DMS153 treated with DMSO at 0.1 percent for 48 hours (cell line): ENCODE data around the gene ZNF789.
A peak's percentile ranks its signal among the peaks of the same experiment; 100 is the strongest.
"Not testable (repeated sequence)": the region's sequence is repeated elsewhere in the genome, so short reads cannot be mapped to it uniquely, and the experiment has no call there.

Source experiments
- DNase-seq: peaks from one replicate; lab custom pipeline; 2025; ENCODE audit not compliant: unreplicated experiment; lab: John Stamatoyannopoulos, UW

ZNF789 gene

DNA sequence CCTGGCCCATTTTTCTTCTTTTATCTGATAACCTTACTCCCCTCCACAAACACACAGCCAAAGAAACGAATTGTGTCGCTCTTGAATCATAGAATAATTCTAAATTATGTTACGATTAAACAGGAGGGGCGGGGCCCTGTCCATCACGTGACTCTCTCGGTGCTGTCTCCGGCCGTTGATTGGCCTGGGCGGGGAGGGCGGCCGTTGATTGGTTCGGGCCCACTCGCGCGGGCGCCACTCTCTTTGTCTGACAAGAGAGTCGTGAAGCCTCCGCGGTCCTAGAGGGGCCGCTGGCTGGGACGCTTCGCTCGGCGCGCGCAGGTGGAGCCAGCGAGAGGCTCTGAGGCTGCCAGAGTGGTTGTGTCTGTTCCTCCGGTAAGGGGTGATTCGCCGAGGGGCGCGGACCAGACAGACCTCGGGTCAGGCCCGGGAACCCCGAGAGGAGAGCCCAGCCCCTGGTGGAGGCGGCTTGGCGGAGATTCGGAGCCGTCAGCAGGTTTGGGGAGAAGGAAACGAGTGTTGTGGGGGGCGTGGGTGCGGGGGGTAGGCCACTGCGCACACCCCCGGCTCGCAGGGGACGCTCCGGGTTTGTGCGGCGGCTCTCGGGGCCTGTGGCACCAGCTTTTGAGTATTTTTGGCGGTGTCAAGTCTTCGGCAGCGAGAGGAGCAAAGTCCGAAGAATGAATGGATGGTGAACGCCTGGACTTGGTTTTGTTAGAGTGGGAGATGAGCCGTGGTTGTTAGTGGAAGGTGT lies at the start of gene ZNF789:
Gene ZNF789, plus strand, starts transcription at position 330 of the 754 bp plus-strand sequence. CDS start 3,567 bp downstream, outside the sequence.
- DNase-seq = peak; percentile 84

DNA sequence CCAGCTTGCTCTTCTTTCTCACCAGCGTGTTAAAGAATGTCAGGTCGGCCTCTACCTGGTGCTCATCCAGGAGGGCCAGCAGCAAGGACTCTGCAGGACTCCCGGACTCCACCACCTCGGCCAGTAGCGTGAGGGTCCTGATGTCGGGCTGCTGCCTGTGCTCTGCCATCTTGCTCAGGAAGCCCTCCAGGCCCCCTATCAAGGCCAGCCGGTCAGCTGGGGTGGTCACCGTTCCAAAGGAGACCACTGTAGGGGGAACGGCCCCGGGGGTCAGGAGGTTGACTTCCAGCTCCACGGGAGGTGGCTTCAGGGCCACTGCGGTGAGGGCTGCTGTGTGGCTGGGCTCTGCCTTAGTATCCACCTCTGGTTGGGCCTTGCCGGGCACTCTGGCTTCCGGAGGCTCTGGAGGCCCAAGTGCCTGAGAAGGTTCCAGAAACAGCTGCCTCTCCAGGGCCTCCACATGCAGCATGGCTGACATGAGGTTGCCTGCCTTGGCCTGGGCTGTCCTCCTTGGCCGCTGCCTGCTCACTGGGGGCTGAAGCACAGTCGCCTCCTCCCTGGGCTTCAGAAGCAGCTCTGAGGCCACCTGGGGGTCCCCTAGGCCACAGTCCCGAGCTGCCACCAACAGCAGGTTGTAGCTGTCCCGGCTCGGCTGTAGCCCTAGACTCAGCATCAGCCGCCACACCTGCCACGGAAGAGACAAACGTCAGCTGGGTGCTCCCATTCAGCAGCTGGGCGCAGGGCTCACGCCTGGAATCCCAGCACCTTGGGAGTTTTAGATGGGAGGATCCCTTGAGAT lies 47.6 kb upstream of the ZNF789 start:
- no peak for DNase-seq

DNA sequence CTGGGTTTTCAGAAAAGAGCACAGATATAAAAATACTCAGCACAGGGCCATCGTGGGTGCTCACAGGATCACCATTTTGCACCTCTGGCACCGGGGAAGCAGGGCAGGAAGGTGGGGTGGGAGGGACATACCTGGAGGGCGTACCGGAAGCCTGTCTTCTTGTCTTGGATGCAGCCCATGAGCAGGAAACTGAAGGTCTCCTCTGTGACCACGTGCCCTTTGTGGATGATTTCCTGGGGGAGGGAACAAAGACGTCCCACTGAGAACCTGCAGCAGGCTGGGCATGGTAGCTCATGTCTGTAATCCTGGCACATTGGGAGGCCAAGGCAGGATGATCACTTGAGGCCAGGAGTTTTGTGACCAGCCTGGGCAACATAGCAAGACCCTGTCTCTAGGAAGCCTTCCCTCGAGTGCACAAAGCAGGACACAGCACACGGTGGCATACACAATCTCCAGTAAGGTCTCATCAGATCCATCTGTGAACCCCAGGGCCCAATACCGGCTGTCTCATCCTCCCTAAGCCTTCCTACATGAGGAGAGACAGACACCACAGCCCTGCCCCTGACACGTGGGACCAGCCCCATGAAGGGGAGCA lies 43.6 kb upstream of the ZNF789 start:
- DNase-seq = no peak

DNA sequence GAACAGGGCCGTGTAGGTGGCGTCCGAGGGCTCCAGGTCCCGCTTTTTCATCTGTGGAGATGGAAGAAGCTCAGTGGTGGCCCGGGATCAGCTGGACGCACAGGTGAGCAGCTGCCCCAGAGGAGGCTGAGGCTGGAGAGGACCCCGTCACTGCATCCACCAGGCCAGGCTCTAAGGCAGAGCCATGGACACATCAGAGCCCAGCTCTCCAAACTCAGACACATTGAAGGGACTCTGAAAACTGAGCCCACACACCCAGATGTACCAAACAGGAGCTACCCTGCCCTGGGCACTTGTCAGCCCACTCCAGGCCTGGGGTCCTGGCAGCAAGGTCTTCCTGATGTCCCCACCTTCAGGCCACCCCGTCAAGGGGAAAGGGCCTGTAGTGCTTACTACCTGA lies 42.9 kb upstream of the ZNF789 start:
- DNase-seq = no peak

DNA sequence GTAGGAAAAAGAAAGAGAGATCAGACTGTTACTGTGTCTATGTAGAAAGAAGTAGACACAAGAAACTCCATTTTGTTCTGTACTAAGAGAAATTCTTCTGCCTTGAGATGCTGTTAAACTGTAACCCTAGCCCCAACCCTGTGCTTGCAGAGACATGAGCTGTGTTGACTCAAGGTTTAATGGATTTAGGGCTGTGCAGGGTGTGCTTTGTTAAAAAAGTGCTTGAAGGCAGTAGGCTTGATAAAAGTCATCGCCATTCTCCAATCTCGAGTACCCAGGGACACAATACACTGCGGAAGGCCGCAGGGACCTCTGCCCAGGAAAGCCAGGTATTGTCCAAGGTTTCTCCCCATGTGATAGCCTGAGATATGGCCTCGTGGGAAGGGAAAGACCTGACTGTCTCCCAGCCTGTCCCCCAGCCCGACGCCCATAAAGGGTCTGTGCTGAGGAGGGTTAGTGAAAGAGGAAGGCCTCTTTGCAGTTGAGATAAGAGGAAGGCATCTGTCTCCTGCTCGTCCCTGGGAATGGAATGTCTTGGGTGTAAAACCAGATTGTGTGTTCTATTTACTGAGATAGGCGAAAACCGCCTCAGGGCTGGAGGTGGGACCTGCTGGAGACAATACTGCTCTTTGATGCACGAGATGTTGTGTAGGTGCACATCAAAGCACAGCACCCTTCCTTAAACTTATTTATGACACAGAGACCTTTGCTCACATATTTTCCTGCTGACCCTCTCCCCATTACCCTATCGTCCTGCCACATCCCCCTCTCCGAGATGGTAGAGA lies 40.7 kb upstream of the ZNF789 start:
- DNase-seq = not testable (repeated sequence)

DNA sequence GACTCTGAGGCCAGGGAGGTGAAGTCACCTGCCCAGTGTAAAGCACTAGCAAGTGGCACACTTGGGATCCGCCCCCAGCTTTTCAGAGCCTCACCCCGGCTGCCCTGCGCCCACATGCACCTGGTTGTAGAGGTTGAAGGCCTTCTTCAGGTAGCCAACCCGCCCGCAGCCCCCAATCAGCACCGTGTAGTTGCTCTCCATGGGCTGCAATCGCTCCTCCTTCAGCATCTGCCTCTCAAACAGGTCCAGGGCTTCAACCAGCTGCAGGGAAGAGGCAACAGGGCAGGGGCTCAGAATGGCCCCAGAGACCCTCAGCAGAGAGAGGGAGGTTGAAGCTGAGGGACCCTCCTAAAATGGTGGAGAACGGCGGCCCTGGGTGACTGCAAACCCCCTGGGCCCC lies 39.5 kb upstream of the ZNF789 start:
- DNase-seq = no peak

DNA sequence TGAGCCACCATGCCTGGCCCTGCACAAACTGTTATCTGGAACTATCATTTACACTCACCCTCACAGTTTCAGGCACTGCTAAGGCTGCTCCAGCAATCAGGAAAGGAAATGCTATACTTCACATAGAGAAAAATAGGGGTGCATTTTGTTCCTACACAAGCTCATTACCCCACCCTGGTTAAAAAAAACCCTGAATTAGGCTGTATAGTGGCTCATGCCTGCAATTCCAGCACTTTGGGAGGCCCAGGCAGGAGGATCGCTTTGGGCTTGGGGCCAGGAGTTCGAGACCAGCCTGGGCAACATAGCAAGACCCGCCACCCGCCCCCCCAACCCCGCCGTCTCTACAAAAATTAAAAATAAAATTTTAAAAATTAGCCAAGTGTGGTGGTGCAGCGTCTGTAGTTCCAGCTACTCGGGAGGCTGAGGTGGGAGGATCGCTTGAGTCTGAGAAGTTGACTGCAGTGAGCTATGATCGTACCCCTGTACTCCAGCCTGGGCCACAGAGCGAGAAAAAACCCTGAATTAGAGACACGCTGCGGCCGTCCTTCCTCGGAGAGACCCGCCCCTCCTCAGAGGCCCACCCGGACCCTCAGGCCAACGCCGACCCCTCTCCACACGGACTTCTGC lies 34.6 kb upstream of the ZNF789 start:
- DNase-seq = no peak

DNA sequence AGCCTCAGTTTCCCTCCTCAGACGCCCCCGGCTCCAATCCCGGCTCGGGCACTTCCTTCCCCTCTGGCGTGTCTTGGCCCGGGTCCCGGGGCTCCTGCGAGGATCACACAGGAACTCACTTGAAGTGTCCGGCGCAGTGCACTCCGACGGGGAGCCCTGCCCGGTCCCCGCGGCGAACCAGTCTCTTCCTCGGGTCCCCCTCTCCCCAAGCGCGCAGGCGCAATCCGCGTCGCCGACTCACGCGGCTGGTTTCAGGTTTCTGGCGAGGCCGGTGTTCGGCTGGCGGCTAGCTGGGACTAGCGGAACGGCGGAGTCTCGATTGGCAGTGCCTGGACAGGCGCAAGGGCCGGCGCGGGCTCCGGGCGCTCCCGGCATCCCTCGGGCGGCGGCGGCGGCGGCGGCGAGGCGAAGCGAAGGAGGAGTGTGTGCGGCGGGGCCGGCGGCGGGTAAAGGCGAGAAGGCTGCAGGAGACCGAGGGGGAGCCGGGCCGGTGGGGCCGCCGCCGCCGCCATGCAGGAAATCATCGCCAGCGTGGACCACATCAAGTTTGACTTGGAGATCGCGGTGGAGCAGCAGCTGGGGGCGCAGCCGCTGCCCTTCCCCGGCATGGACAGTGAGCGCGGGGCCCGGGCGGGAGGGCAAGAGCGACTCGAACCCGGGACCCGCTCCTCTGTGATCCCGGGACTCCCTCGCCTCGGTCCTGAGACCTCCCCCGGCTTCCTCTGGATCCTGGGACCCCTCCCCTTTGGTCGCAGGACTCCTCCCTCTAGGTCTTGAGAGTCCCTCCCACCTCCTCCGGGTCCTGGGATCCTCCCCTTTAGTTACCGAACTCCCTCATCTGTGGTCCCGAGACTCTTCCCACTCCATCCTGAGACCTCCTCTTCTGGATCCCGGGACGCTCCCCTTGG lies 33.9 kb upstream of the ZNF789 start, which contains the start of the genes CPSF4 and PTCD1:
Gene CPSF4, plus strand, starts transcription at position 371 of the 908 bp plus-strand sequence. Its CDS starts 140 bp downstream, at position 511.
Gene PTCD1, minus strand, starts transcription at position 226 of the 908 bp plus-strand sequence. CDS start 3,556 bp downstream, outside the sequence.
- DNase-seq = peak; percentile 80

DNA sequence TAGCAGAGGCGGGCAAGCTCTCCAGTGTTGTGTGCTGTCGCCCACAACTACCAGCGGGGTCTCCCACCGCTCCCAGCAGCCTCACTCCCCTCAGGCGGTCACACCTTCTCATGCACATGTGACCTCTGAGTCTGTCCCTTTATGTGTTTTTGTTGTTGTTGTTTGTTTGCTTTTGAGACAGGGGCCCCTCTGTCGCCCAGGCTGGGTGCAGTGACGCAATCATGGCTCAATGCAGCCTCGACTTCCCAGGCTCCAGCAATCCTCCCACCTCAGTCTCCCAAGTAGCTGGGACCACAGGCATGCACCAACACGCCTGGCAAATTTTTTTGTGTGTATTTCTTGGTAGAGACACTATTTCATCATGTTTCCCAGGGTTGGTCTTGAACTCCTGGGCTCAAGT lies 32.5 kb upstream of the ZNF789 start:
- DNase-seq = no peak

DNA sequence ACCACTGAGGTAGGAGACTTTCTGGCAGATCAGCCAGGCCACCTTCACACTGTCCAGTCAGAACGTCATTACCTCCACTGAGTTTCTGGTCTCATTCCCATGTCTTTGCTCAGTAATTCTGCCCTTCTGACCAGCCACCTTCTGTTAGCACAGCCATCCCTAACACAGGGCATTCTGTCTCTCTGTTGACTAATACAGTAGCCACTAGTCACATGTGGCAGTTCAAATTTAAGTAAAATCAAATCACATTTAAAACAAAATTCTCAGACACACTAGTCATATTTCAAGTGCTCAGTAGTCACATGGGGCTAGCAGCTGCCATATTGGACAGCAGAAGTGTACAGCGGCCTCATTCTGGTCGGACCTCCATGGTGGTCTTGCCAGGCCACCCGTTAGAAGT lies 26.6 kb upstream of the ZNF789 start:
- no peak for DNase-seq

DNA sequence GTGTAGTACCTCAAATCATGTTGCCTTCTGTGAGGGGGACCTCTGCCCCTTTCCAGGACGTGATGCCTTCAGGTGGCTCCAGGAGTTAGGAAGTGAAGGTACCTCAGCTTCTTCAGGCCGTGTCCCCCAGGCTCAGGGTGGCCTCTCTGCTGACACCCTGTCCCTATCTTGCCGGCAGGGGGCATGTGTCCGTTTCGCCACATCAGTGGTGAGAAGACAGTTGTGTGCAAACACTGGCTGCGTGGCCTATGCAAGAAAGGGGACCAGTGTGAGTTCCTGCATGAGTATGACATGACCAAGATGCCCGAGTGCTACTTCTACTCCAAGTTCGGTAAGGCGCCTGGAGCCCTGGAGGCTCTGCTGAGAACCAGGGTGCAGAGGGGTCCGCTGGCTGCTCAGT lies 24.7 kb upstream of the ZNF789 start:
- DNase-seq = no peak

DNA sequence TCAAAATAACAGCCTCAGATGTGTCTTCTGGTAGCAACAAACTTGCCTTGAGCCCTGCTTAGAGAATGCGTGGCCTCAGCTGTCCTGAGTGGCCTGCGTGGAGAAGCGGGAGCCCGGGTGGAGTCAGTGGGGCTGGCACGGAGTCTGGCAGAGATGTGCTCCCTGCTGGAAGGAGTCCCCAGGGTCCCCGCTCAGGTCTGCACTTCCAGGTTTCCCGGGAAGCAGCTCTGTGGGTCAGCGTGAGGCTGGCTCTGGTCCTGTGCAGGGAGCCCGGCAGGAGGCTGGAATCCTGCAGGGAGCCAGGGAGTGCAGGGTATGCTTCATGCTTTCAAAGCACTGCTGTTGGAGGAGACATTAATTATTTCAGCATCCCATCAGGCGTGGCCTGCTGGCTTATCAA lies 23.8 kb upstream of the ZNF789 start:
- DNase-seq = no peak

DNA sequence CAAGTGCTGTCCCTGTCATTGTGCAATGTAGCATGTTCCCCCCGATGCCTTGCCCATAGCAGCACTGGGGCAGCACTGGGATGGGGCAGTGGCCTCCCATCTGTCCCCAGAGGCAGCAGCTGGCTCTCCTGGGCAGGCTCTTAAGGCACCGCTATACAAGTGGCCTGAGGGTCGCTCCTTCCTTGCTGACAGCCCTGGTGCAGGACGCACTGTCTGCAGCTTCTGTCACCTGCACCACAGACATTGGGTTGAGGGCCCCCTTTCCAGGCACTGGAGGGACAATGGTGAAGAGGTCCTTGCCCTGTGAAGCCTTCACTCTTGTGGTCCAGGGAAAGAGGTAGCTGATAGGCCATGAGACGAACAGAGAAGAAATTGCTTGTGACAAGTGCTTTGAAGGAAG lies 23.4 kb upstream of the ZNF789 start:
- no peak for DNase-seq

DNA sequence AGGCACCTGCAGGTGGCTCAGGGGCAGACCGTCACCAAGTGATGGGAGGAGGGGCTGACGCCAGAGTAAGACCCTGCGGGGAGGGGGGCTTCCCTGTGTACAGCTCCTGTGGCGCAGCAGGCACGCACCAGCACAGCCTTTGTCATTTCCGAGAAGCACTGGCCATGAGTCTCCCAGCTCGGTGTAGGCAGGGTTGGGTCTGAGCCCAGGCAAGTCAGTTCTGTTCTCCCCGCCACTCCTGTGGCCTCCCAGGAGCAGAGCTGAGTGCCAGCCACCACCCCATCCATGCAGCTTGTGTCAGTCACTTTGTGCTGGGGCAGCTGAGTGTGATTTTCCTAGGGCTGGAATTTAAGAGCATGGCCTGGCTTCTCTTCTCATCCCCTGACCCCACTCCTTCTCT lies 20.8 kb upstream of the ZNF789 start:
- no peak for DNase-seq

DNA sequence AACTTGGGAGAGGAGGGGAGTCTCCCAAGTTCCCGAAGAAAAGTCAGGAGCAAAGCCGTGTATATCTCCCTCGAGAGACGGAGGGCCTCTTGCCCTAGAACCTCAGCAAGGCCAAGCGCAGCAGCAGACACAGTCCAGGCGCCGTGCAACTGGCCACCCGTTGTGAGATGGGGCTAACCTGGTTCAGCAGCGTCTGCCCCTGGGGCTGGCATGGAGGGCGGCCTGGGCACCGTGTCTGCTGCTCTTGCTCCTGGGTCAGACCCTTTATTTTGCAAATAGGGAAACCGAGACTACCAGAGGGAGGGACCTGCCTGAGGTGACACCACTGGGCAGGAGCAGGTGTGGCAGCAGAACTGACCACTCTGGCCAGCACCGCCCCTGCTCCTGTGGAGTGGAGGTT lies 20.1 kb upstream of the ZNF789 start:
- no peak for DNase-seq

DNA sequence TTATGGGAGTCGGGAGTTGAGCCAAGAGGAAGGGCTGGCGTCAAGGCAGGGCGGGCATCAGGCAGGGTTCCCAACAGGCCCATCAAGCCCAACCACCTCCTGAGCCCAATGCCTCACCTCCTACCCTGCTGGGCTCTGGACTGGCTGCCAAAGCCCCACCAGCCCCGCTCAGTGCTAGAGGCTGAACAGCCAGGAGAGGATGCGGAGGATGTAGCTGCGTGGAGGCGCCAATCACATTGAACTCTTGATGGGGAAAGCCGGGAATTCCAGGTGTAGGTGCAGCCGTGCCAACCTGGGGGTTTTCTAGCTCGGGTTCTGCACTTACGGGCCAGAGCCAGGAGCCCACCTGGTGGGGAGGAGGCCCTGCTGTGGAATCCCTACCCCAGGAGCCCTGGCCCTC lies 19.6 kb upstream of the ZNF789 start:
- DNase-seq = no peak

DNA sequence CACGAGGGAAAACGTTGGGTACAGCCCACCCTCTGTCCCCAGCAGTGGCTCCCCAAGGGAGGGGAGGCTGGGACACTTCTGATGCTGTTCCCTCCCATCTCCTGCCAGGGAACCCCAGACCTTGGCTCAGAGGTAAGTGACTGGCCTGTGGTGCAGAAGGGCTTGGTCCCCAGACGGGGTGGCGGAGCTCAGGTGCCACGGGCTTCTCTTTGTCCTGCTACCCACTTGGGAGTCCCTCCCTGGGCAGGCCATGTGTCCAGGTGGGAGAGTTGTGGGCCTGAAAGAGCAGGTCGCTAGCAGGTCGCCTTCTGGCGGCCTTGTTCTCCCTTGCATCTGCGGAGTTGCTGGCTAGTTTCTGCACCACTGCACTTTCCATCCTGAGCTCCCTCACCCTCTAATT lies 16.8 kb upstream of the ZNF789 start:
- no peak for DNase-seq

DNA sequence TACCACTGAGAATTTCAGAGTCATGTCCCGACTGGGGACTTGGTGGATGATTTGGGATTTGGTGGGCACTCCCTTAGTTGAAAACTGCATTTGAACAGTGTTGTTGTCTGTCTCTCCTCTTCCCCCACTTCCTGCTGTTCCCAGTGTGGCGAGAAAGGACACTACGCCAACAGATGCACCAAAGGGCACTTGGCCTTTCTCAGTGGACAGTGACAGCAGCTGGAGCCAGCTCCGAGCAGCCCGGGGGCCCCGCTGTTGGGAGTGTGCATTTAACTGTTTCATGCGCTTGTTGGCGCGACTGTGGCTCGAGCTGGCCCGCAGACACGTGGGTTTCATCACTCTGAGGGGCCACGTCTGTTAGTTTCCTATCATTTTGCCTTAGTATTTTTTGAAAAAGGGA lies 16.4 kb upstream of the ZNF789 start:
- no peak for DNase-seq

DNA sequence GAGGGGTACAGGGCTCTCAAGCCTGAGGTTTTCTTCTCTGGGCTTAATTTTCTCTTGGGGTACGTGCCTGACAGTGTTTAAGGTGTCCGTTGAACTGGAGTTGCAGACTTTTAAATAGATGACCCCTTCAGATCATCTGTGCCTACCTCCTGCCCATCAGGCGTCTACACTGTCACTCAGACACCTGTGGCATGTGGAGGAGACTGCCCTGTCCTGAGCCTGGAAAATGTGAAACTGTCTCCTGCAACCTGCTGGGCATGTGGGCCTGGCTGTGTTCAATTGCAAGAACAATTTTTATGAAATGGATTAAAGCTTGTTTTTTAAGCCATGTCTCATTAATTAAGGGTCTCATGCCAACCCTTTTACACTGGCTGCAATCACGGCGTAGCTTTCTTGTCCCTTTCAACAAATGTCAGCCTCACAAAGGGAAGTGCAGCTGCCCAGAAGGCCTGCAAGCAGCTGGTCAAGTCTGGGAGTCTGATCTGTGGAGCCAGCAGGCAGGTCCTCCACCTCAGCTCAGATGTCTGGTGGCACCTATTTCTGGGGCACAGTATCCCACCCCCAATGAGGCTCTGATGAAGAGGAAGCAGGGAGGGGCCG lies 15.5 kb upstream of the ZNF789 start:
- DNase-seq = no peak
